ENCODE measurements around the gene LRCH1.

DNA sequence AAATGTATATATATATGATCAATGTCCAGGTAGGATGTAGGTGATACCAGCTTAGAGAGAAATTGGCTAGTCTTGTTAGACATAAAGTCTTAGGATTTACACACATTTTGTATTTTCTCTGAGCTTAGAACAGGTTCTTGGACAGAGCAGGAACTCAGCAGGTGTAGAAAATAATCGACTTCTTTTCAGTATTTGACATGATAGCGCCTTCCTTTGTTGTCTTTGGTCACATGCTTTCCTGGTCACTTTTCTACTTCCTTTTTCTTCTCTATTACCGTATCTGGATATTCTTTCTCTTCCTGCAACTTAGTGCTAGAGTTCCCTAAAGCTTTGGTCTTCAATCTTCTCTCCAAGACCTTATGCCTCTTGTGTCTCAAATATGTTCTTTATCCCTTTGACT, 107.4 kb downstream of the LRCH1 start:
- TF ChIP-seq, protein P1, sequence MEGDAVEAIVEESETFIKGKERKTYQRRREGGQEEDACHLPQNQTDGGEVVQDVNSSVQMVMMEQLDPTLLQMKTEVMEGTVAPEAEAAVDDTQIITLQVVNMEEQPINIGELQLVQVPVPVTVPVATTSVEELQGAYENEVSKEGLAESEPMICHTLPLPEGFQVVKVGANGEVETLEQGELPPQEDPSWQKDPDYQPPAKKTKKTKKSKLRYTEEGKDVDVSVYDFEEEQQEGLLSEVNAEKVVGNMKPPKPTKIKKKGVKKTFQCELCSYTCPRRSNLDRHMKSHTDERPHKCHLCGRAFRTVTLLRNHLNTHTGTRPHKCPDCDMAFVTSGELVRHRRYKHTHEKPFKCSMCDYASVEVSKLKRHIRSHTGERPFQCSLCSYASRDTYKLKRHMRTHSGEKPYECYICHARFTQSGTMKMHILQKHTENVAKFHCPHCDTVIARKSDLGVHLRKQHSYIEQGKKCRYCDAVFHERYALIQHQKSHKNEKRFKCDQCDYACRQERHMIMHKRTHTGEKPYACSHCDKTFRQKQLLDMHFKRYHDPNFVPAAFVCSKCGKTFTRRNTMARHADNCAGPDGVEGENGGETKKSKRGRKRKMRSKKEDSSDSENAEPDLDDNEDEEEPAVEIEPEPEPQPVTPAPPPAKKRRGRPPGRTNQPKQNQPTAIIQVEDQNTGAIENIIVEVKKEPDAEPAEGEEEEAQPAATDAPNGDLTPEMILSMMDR (IDR thresholded peaks at IDR 0.05): no peak
- TF ChIP-seq POLR2A (IDR thresholded peaks at IDR 0.05): no peak
